SU-DHL-6 (cell line): Measurements from ENCODE around the gene CHST14.

ENCODE experiments used
- CTCF ChIP-seq: fragments of 200-600 bp; sonication (generic); IDR thresholded peaks from one replicate; pipeline ENCODE4 v1.5.1; 2017; ENCODE audit warnings: antibody characterized with exemption, mild to moderate bottlenecking, low read length, moderate library complexity; ENCODE audit not compliant: insufficient read depth, poor library complexity, severe bottlenecking
- EZH2phosphoT487 ChIP-seq: fragments of 200-600 bp; sonication (generic), shearing (Covaris generic); conservative IDR thresholded peaks from 2 replicates; pipeline ENCODE4 v1.6.1; 2018; ENCODE audit warnings: mild to moderate bottlenecking, antibody characterized with exemption, low read length, moderate library complexity, mixed read lengths

GRCh38 chr15:40429068-40429710 lies 41.6 kb upstream of the CHST14 start:
- TF ChIP-seq CTCF = no peak
- TF ChIP-seq EZH2phosphoT487 = no peak
